Neutrophil (primary cell): ENCODE data around the gene FAM20A.

Source experiments
- H3K27ac ChIP-seq: fragments of 200-600 bp; sonication (generic); 2 replicates; pipeline ENCODE4 v1.5.1; 2016; ENCODE audit warnings: mild to moderate bottlenecking, moderate library complexity
- H3K27me3 ChIP-seq: fragments of 200-600 bp; sonication (generic); 2 replicates; pipeline ENCODE4 v1.6.0; 2016; ENCODE audit warnings: mild to moderate bottlenecking
- H3K36me3 ChIP-seq: fragments of 200-600 bp; sonication (generic); 2 replicates; pipeline ENCODE4 v1.5.1; 2017
- H3K4me1 ChIP-seq, 2 experiments: fragments of 200-600 bp in 1 of 2; sonication (generic) in 1 of 2; 1 replicate in 1 of 2; 2 replicates in 1 of 2; pipeline versions ENCODE4 v1.5.1 to v1.6.1; 2013 to 2016; ENCODE audit warnings: low read depth in 1 of 2, low read length in 1 of 2, mild to moderate bottlenecking in 1 of 2, moderate library complexity in 1 of 2; ENCODE audit not compliant: control insufficient read depth in 1 of 2, insufficient read depth in 1 of 2
- H3K4me3 ChIP-seq, 2 experiments: fragments of 200-600 bp in 1 of 2; sonication (generic) in 1 of 2; 1 replicate in 1 of 2; 2 replicates in 1 of 2; pipeline ENCODE4 v1.5.1; 2013 to 2016; ENCODE audit warnings: low read depth in 1 of 2, low read length in 1 of 2, mild to moderate bottlenecking in 1 of 2, moderate library complexity in 1 of 2
- H3K9me3 ChIP-seq: fragments of 200-600 bp; sonication (generic); 2 replicates; pipeline ENCODE4 v1.5.1; 2016
- TF ChIP-seq, protein P1 (sequence below): fragments of 200-600 bp; sonication (generic); IDR thresholded peaks from 2 replicates; pipeline ENCODE4 v1.5.1; 2016; ENCODE audit warnings: antibody characterized with exemption

FAM20A gene

DNA sequence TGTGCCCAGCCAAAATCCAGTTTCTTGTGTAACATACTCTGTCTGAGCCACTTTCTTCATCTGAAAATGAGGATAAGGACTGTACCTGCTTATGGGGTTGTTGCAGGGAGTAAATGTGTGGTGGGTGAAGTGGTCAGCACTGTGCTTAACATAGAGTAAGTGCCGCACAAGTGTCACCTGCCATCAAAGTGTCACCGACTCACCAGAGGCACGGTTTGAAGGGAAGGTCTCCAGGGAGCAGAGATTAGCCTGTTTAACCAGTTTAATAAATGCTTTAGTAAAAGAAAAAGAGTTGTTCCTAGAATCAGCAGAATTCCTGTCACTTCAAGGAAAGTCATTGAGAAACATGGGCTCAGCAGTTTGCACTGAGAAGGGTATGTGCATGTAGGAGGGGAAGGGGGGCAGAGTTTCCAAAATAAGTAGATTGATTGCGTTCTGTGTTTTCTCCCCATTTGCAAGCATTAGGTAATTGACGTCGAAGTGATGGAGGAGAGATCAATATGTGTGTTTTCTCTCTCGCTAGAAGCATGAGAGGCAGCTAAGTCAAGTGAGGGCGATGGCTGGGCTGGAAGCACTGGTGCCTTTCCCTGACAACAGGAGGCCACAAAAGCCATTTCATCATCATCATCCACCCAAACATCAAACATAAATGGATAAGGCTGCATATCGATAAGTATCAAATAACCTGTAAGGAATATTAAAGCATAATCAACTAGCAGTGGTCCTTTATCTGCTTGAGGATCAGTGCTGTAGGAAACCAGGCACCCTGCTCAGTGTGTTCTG is 19.1 kb downstream of the FAM20A start:
- H3K4me3 ChIP-seq, result no peak overlapping the region
- no peak overlapping the region for H3K27ac ChIP-seq
- peaks cover 80% of the 10 kb centered on the region for H3K27me3 ChIP-seq
- no peaks in the 10 kb centered on the region for H3K36me3 ChIP-seq
- no peaks in the 10 kb centered on the region for H3K4me1 ChIP-seq
- TF ChIP-seq, protein P1, sequence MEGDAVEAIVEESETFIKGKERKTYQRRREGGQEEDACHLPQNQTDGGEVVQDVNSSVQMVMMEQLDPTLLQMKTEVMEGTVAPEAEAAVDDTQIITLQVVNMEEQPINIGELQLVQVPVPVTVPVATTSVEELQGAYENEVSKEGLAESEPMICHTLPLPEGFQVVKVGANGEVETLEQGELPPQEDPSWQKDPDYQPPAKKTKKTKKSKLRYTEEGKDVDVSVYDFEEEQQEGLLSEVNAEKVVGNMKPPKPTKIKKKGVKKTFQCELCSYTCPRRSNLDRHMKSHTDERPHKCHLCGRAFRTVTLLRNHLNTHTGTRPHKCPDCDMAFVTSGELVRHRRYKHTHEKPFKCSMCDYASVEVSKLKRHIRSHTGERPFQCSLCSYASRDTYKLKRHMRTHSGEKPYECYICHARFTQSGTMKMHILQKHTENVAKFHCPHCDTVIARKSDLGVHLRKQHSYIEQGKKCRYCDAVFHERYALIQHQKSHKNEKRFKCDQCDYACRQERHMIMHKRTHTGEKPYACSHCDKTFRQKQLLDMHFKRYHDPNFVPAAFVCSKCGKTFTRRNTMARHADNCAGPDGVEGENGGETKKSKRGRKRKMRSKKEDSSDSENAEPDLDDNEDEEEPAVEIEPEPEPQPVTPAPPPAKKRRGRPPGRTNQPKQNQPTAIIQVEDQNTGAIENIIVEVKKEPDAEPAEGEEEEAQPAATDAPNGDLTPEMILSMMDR, result no peak
- H3K9me3 ChIP-seq, result no peaks in the 10 kb centered on the region

DNA sequence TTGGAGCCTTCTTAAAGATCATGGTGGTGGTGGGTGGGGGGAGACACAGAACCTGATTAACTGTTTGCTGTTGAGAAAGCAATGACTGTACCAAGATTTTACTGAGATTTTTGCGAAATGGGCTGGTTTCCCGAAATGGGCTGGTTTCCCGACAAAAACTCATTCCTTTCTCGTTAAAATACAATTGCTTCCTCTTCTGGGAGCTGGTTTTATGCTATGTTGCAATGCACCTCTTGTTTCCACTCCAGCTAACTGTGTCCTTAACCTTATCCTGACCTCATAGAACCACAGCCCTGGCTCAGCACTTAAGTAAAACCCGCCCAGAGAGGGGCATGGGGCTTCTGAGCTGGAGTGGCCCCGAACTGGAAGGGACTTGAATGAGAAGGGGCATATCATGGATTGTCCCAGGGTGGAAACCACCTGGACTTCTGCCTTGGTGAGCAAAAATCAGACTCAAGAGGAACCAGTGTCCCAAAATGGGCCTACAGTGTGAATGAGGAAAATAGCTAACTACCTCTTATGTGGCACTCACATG is 20.9 kb downstream of the FAM20A start:
- H3K4me3 ChIP-seq, result no peak overlapping the region
- H3K27me3 ChIP-seq, result peaks cover 77% of the 10 kb centered on the region
- H3K27ac ChIP-seq, result no peak overlapping the region
- no peaks in the 10 kb centered on the region for H3K4me1 ChIP-seq
- no peaks in the 10 kb centered on the region for H3K9me3 ChIP-seq
- H3K36me3 ChIP-seq, result no peaks in the 10 kb centered on the region
- TF ChIP-seq, protein P1, result no peak

- TF ChIP-seq, protein P1, result no peak
- no peak overlapping the region for H3K27ac ChIP-seq
- H3K36me3 ChIP-seq, result no peaks in the 10 kb centered on the region
- H3K9me3 ChIP-seq, result no peaks in the 10 kb centered on the region
- no peak overlapping the region for H3K4me3 ChIP-seq
- peaks cover 68% of the 10 kb centered on the region for H3K27me3 ChIP-seq
- H3K4me1 ChIP-seq, result no peaks in the 10 kb centered on the region
Observed at GRCh38 chr17:68579194-68579927, 21.8 kb downstream of the FAM20A start.

- TF ChIP-seq, protein P1, result no peak
- Histone ChIP-seq H3K27me3 (peaks cover 62% of the 10 kb centered on the region), H3K4me1 (no peaks in the 10 kb centered on the region), H3K4me3 (no peak overlapping the region), H3K9me3 (no peaks in the 10 kb centered on the region), H3K36me3 (no peaks in the 10 kb centered on the region), H3K27ac (no peak overlapping the region)
Observed at GRCh38 chr17:68578236-68578635, 22.9 kb downstream of the FAM20A start.

GRCh38 chr17:68577497-68577821 is 23.7 kb downstream of the FAM20A start:
- Histone ChIP-seq H3K27ac (no peak overlapping the region), H3K4me3 (no peak overlapping the region), H3K9me3 (no peaks in the 10 kb centered on the region), H3K36me3 (no peaks in the 10 kb centered on the region), H3K4me1 (no peaks in the 10 kb centered on the region), H3K27me3 (peaks cover 65% of the 10 kb centered on the region)
- TF ChIP-seq, protein P1, result no peak
